Hepatocyte (in vitro differentiated cells): ENCODE results near the gene LXN. TPM values are rescaled to one million over a fixed set of nuclear protein-coding genes. Genes with fewer than 3 reads are reported as not detected.

Experiments
- DNase-seq: peaks from one replicate; pipeline ENCODE4 v3.0.0-alpha.2; 2016; ENCODE audit warnings: low spot score
- H2AFZ ChIP-seq: fragments of 200-600 bp; sonication (generic); 2 replicates; pipeline ENCODE4 v1.6.0; 2016; ENCODE audit warnings: antibody characterized with exemption, mild to moderate bottlenecking
- H3K27ac ChIP-seq: fragments of 200-600 bp; sonication (generic); 2 replicates; pipeline ENCODE4 v1.5.1; 2016; ENCODE audit warnings: mild to moderate bottlenecking
- H3K27me3 ChIP-seq: fragments of 200-600 bp; sonication (generic); 2 replicates; pipeline ENCODE4 v1.6.1; 2016
- H3K36me3 ChIP-seq: fragments of 200-600 bp; sonication (generic); replicated peaks from 2 replicates; pipeline ENCODE4 v1.5.1; 2016; ENCODE audit warnings: low read depth; ENCODE audit not compliant: insufficient read depth
- H3K4me1 ChIP-seq: fragments of 200-600 bp; sonication (generic); 2 replicates; pipeline ENCODE4 v1.5.1; 2016; ENCODE audit warnings: mild to moderate bottlenecking, moderate library complexity; ENCODE audit not compliant: insufficient read depth
- H3K4me2 ChIP-seq: fragments of 200-600 bp; sonication (generic); 2 replicates; pipeline ENCODE4 v1.6.0; 2016
- H3K4me3 ChIP-seq: fragments of 200-600 bp; sonication (generic); 2 replicates; pipeline ENCODE4 v1.5.1; 2016; ENCODE audit warnings: mild to moderate bottlenecking
- H3K79me2 ChIP-seq: fragments of 200-600 bp; sonication (generic); 2 replicates; pipeline ENCODE4 v1.6.0; 2017; ENCODE audit warnings: mild to moderate bottlenecking
- H3K9me2 ChIP-seq: fragments of 200-600 bp; sonication (generic); replicated peaks from 2 replicates; pipeline ENCODE4 v1.6.0; 2017; ENCODE audit warnings: mild to moderate bottlenecking; ENCODE audit not compliant: insufficient read depth
- H3K9me3 ChIP-seq: fragments of 200-600 bp; sonication (generic); 2 replicates; pipeline ENCODE4 v1.5.1; 2016; ENCODE audit warnings: low read depth, mild to moderate bottlenecking
- H4K20me1 ChIP-seq: fragments of 200-600 bp; sonication (generic); 2 replicates; pipeline ENCODE4 v1.6.0; 2016; ENCODE audit warnings: mild to moderate bottlenecking; ENCODE audit not compliant: insufficient read depth, poor library complexity, severe bottlenecking
- CTCF ChIP-seq: fragments of 200-600 bp; sonication (generic); IDR thresholded peaks from 2 replicates; pipeline ENCODE4 v1.5.1; 2016; ENCODE audit warnings: antibody characterized with exemption, mild to moderate bottlenecking; ENCODE audit not compliant: poor library complexity
- EZH2 ChIP-seq: fragments of 200-600 bp; sonication (generic); IDR thresholded peaks from 2 replicates; pipeline ENCODE4 v1.6.1; 2016; ENCODE audit warnings: antibody characterized with exemption, mild to moderate bottlenecking, borderline replicate concordance
- EZH2phosphoT487 ChIP-seq: fragments of 200-600 bp; sonication (generic); IDR thresholded peaks from one replicate; pipeline ENCODE4 v1.6.1; 2018; ENCODE audit warnings: antibody characterized with exemption, mild to moderate bottlenecking, low read depth, moderate library complexity; ENCODE audit not compliant: unreplicated experiment, severe bottlenecking
- WGBS: methylation state at CpG from one replicate; pipeline ENCODE4 v1.1.6; 2016; ENCODE audit warnings: low lambda C conversion rate; ENCODE audit errors: missing lambda C conversion rate; 5-methylcytosine and 5-hydroxymethylcytosine counted together
- polyA plus RNA-seq: library from polyadenylated mRNA; unstranded; fragments of >200 nt; fragmentation: Nextera tagmentation; extraction: Ambion mirVana; gene quantifications from 2 replicates; pipeline ENCODE4 v1.2.1, GENCODE V29; 2016
- total RNA-seq: library from RNA; depleted of rRNA; stranded (reverse); fragments of >200 nt; gene quantifications from 2 replicates; pipeline ENCODE4 v1.2.3, GENCODE V29; 2014

The LXN gene
- total and polyA plus RNA-seq, 2 experiments from 2014 or later = 19.6 to 21.3 TPM

- no peak for DNase-seq
- no peaks in the 10 kb centered on the region for H3K27me3 ChIP-seq
- 91% methylated on average over 4 of the region's 4 CpGs for WGBS
- H3K9me3 ChIP-seq = no peaks in the 10 kb centered on the region
- no peaks in the 10 kb centered on the region for H3K4me1 ChIP-seq
- H3K79me2 ChIP-seq = no peaks in the 10 kb centered on the region
- no peak overlapping the region for H3K4me2 ChIP-seq
- H3K4me3 ChIP-seq = no peak overlapping the region
- no peaks in the 10 kb centered on the region for H3K9me2 ChIP-seq
- H3K27ac ChIP-seq = no peak overlapping the region
- no peak for TF ChIP-seq EZH2phosphoT487
- no peak for TF ChIP-seq EZH2
- no peak for TF ChIP-seq CTCF
- no peak overlapping the region for H2AFZ ChIP-seq
- H4K20me1 ChIP-seq = no peaks in the 10 kb centered on the region
- H3K36me3 ChIP-seq = no peaks in the 10 kb centered on the region
Observed at GRCh38 chr3:158702815-158703481, 30.5 kb upstream of the LXN start.

- Histone ChIP-seq H3K36me3 (no peaks in the 10 kb centered on the region), H3K4me3 (no peak overlapping the region), H3K9me3 (no peaks in the 10 kb centered on the region), H3K9me2 (no peaks in the 10 kb centered on the region), H2AFZ (no peak overlapping the region), H3K4me2 (no peak overlapping the region), H4K20me1 (no peaks in the 10 kb centered on the region), H3K27me3 (no peaks in the 10 kb centered on the region), H3K27ac (no peak overlapping the region), H3K4me1 (no peaks in the 10 kb centered on the region), H3K79me2 (no peaks in the 10 kb centered on the region)
- TF ChIP-seq EZH2phosphoT487 (no peak), CTCF (no peak), EZH2 (no peak)
- DNase-seq = no peak
- WGBS = 82% methylated on average over 4 of the region's 4 CpGs
Observed at GRCh38 chr3:158701420-158702065, 29.1 kb upstream of the LXN start.

- H3K4me3 ChIP-seq = no peak overlapping the region
- H3K36me3 ChIP-seq = no peaks in the 10 kb centered on the region
- H2AFZ ChIP-seq = no peak overlapping the region
- H3K9me2 ChIP-seq = no peaks in the 10 kb centered on the region
- no peak for DNase-seq
- H3K4me2 ChIP-seq = no peak overlapping the region
- H3K4me1 ChIP-seq = no peaks in the 10 kb centered on the region
- no peaks in the 10 kb centered on the region for H3K9me3 ChIP-seq
- H3K27ac ChIP-seq = no peak overlapping the region
- TF ChIP-seq EZH2phosphoT487 (no peak), EZH2 (no peak), CTCF (no peak)
- no peaks in the 10 kb centered on the region for H4K20me1 ChIP-seq
- H3K27me3 ChIP-seq = no peaks in the 10 kb centered on the region
- H3K79me2 ChIP-seq = no peaks in the 10 kb centered on the region
Observed at GRCh38 chr3:158700559-158700958, 28.1 kb upstream of the LXN start.
